ENCODE measurements around the gene LRRC4C.
"Not testable (repeated sequence)": the region's sequence is repeated elsewhere in the genome, so short reads cannot be mapped to it uniquely, and the experiment has no call there.

The LRRC4C gene

GRCh38 chr11:40522080-40522479 lies 937.4 kb downstream of the LRRC4C start:
- DNase-seq (ENCODE audit: low read depth in 2 of 2, low spot score in 1 of 2): not testable (repeated sequence)

- DNase-seq (ENCODE audit: low read depth in 2 of 2, low spot score in 1 of 2): no peak
These were observed 942.3 kb downstream of the LRRC4C start for GRCh38 chr11:40517122-40517521.

GRCh38 chr11:40514124-40514523 lies 945.3 kb downstream of the LRRC4C start:
- DNase-seq (ENCODE audit: low read depth in 2 of 2, low spot score in 1 of 2): no peak

GRCh38 chr11:40513281-40513680 lies 946.2 kb downstream of the LRRC4C start:
- no peak for DNase-seq (ENCODE audit: low read depth in 2 of 2, low spot score in 1 of 2)

- DNase-seq (ENCODE audit: low read depth in 2 of 2, low spot score in 1 of 2): no peak
These were observed 951.1 kb downstream of the LRRC4C start for GRCh38 chr11:40508303-40508702.

GRCh38 chr11:40506226-40506625 lies 953.2 kb downstream of the LRRC4C start:
- DNase-seq (ENCODE audit: low read depth in 2 of 2, low spot score in 1 of 2): no peak

GRCh38 chr11:40491341-40491740 lies 968.1 kb downstream of the LRRC4C start:
- DNase-seq (ENCODE audit: low read depth in 2 of 2, low spot score in 1 of 2): no peak

GRCh38 chr11:40467771-40468170 lies 991.7 kb downstream of the LRRC4C start:
- no peak for DNase-seq (ENCODE audit: low read depth in 2 of 2, low spot score in 1 of 2)

- no peak for DNase-seq (ENCODE audit: low read depth in 2 of 2, low spot score in 1 of 2)
These were observed 1014.1 kb downstream of the LRRC4C start for GRCh38 chr11:40445391-40445790.

GRCh38 chr11:40444151-40444550 lies 1015.3 kb downstream of the LRRC4C start:
- no peak for DNase-seq (ENCODE audit: low read depth in 2 of 2, low spot score in 1 of 2)

- DNase-seq (ENCODE audit: low read depth in 2 of 2, low spot score in 1 of 2): no peak
These were observed 1024.1 kb downstream of the LRRC4C start for GRCh38 chr11:40435344-40435743.

- DNase-seq (ENCODE audit: low read depth in 2 of 2, low spot score in 1 of 2): no peak
These were observed 1024.5 kb downstream of the LRRC4C start for GRCh38 chr11:40434926-40435325.

GRCh38 chr11:40432358-40432757 lies 1027.1 kb downstream of the LRRC4C start:
- no peak for DNase-seq (ENCODE audit: low read depth in 2 of 2, low spot score in 1 of 2)

GRCh38 chr11:40425168-40425567 lies 1034.3 kb downstream of the LRRC4C start:
- DNase-seq (ENCODE audit: low read depth in 2 of 2, low spot score in 1 of 2): no peak

- no peak for DNase-seq (ENCODE audit: low read depth in 2 of 2, low spot score in 1 of 2)
These were observed 1038.1 kb downstream of the LRRC4C start for GRCh38 chr11:40421208-40421981.

- DNase-seq (ENCODE audit: low read depth in 2 of 2, low spot score in 1 of 2): no peak
These were observed 1041.8 kb downstream of the LRRC4C start for GRCh38 chr11:40417627-40418026.

- no peak for DNase-seq (ENCODE audit: low read depth in 2 of 2, low spot score in 1 of 2)
These were observed 1052.1 kb downstream of the LRRC4C start for GRCh38 chr11:40407355-40407754.

- DNase-seq (ENCODE audit: low read depth in 2 of 2, low spot score in 1 of 2): no peak
These were observed 1053.8 kb downstream of the LRRC4C start for GRCh38 chr11:40405614-40406013.

- DNase-seq (ENCODE audit: low read depth in 2 of 2, low spot score in 1 of 2): no peak
These were observed 1056.1 kb downstream of the LRRC4C start for GRCh38 chr11:40403321-40403720.

GRCh38 chr11:40401132-40401853 lies 1058.2 kb downstream of the LRRC4C start:
- no peak for DNase-seq (ENCODE audit: low read depth in 2 of 2, low spot score in 1 of 2)

GRCh38 chr11:40397141-40397540 lies 1062.3 kb downstream of the LRRC4C start:
- no peak for DNase-seq (ENCODE audit: low read depth in 2 of 2, low spot score in 1 of 2)

GRCh38 chr11:40393511-40393910 lies 1065.9 kb downstream of the LRRC4C start:
- DNase-seq (ENCODE audit: low read depth in 2 of 2, low spot score in 1 of 2): no peak

GRCh38 chr11:40391679-40392078 lies 1067.8 kb downstream of the LRRC4C start:
- no peak for DNase-seq (ENCODE audit: low read depth in 2 of 2, low spot score in 1 of 2)

Data from stimulated activated CD8-positive, alpha-beta memory T cell treated with anti-CD3 and anti-CD28 coated beads, Interleukin-4, amount 100 ng/mL, for 1 hour (primary cell).